ENCODE measurements around the gene RNF44.

Gene RNF44

DNA sequence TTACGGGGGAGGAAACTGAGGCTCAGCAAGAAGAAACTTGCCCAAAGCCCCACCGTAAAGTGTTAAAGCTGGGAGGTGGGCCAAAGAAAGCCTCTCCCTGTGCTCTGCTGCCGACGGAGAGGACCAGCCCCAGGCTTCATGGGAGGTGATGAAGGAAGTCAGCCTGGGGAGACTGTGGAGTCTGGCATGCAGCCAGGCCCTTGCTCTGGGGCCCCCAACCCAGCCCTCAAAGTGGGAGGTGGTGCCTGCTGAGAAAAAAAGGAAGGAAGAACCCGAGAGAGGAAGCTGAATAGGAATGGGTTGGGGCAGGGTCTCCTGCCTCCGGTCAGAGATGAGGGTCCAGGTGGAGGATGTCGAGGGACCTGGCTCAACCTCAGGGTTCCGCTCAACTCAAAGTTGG, 3.8 kb downstream of the RNF44 start:
- Mint-ChIP-seq H3K36me3 (ENCODE audit: low read depth) (peaks cover 2% of the 10 kb centered on the region), H3K4me1 (peaks cover 36% of the 10 kb centered on the region), H3K4me3 (peak overlapping the region; percentile 99), H3K9me3 (no peaks in the 10 kb centered on the region), H3K27ac (peak overlapping the region; percentile 77), H3K27me3 (ENCODE audit: low read depth, poor library complexity) (peaks cover 2% of the 10 kb centered on the region)
- TF ChIP-seq, protein P1, sequence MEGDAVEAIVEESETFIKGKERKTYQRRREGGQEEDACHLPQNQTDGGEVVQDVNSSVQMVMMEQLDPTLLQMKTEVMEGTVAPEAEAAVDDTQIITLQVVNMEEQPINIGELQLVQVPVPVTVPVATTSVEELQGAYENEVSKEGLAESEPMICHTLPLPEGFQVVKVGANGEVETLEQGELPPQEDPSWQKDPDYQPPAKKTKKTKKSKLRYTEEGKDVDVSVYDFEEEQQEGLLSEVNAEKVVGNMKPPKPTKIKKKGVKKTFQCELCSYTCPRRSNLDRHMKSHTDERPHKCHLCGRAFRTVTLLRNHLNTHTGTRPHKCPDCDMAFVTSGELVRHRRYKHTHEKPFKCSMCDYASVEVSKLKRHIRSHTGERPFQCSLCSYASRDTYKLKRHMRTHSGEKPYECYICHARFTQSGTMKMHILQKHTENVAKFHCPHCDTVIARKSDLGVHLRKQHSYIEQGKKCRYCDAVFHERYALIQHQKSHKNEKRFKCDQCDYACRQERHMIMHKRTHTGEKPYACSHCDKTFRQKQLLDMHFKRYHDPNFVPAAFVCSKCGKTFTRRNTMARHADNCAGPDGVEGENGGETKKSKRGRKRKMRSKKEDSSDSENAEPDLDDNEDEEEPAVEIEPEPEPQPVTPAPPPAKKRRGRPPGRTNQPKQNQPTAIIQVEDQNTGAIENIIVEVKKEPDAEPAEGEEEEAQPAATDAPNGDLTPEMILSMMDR (IDR thresholded peaks at IDR 0.05), result no peak
- DNase-seq, result no peak

DNA sequence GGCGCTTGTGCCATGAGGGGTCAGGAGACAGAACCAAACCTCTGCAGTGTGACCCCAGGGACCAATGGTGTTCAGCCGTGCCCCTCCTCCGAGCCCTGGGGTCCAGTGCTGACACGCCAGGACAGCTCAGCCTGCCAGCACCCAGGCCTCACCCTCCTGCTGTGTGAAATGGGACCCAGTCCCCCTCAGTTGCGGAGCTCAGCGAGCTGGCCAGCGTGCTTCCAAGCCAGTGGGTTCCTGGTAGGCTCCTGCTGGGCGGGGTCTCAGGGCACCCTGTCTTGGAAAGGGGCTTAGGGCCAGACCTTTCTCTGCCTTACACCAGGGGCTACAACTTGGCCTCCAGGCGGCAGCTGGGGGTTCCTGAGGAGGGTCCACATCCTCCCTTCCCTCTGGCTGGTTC, 4.4 kb downstream of the RNF44 start:
- H3K27ac Mint-ChIP-seq, result no peak overlapping the region

DNA sequence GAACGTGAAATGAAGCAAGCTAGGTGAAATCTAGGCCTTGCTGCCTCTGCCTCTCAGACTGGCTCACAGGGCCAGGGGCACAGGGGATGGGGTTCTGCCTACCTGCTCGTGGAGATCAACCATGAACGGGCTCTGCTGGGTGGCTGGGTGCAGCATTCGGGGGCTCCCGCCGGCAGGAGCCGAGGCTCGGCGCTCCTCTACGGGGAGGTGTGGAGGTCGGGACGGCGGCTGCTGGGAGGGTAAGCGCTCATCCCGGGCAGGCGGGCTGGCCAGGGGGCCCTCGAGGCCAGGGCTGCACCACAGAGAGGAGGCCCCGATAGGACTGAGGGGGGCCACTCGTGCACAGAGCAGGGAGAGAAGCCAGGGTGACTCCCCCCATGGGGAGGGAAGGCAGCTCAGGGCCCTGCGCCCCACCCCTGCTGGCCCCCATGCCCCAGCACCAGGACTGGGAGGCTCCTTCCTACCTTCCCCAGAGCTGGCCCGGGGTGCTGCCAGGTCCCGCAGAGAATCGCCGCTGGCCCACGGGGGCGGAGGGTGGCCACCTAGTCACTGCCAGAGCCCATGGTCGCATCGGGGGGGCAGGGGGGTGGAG, 5.2 kb downstream of the RNF44 start:
- no peak for DNase-seq
- Mint-ChIP-seq H3K4me3 (no peak overlapping the region), H3K27ac (no peak overlapping the region), H3K4me1 (peaks cover 31% of the 10 kb centered on the region), H3K27me3 (ENCODE audit: low read depth, poor library complexity) (no peaks in the 10 kb centered on the region), H3K9me3 (no peaks in the 10 kb centered on the region), H3K36me3 (ENCODE audit: low read depth) (peaks cover 6% of the 10 kb centered on the region)
- TF ChIP-seq, protein P1 (IDR thresholded peaks at IDR 0.05), result no peak

More for the DNA sequence above, 4.4 kb downstream of the RNF44 start:
- Mint-ChIP-seq H3K4me3 (no peak overlapping the region), H3K4me1 (peaks cover 31% of the 10 kb centered on the region), H3K27me3 (ENCODE audit: low read depth, poor library complexity) (no peaks in the 10 kb centered on the region), H3K9me3 (no peaks in the 10 kb centered on the region), H3K36me3 (ENCODE audit: low read depth) (peaks cover 6% of the 10 kb centered on the region)
- DNase-seq, result no peak
- TF ChIP-seq, protein P1 (IDR thresholded peaks at IDR 0.05), result no peak

DNA sequence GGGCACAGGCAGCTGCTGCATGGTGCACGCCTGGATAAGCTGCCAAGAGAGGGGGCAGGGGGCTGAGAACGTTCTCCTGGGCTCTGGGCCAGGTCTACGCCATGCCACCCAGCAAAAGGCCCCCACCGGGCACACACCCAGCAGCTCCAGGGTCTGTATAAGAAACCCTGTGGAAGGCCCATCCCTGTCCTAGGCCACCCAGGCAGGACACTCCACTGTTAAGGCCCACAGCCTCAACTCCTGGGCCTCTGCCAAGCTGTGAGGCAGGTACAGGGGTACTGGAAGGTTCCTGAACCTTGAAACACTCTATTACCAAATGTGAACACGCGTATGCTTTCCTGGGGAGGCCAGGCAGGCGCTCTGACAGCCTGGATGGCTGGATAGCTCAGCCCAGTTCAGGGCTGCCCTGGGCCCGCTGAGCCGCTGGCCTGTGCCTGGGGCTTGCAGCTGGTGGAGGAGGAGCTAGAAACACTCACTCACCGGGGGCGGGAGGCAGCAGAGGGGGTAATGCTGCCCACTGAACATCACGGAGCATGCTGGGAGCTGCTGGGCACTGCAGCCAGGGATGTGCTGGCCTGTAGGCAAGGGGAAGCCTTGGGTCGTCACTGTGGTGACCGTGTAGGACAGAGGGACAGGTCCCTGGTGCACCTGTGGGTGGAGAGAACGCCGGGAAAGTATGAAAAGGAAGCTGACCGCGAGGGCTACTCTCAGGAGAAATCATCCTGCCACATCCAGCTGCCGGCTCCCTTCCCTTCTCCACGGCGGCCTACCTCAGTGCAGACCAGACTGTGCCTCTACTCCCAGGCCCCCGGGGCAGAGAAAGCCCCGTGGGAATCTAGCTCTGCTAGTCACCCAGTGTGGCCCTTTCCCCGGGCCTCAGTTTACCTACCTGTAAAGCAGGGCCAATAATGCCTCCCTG, 6.0 kb downstream of the RNF44 start:
- TF ChIP-seq, protein P1 (IDR thresholded peaks at IDR 0.05), result no peak
- no peaks in the 10 kb centered on the region for H3K9me3 Mint-ChIP-seq
- peaks cover 10% of the 10 kb centered on the region for H3K36me3 Mint-ChIP-seq (ENCODE audit: low read depth)
- H3K27me3 Mint-ChIP-seq (ENCODE audit: low read depth, poor library complexity), result no peaks in the 10 kb centered on the region
- DNase-seq, result no peak
- no peak overlapping the region for H3K27ac Mint-ChIP-seq
- H3K4me3 Mint-ChIP-seq, result no peak overlapping the region
- H3K4me1 Mint-ChIP-seq, result peaks cover 31% of the 10 kb centered on the region

DNA sequence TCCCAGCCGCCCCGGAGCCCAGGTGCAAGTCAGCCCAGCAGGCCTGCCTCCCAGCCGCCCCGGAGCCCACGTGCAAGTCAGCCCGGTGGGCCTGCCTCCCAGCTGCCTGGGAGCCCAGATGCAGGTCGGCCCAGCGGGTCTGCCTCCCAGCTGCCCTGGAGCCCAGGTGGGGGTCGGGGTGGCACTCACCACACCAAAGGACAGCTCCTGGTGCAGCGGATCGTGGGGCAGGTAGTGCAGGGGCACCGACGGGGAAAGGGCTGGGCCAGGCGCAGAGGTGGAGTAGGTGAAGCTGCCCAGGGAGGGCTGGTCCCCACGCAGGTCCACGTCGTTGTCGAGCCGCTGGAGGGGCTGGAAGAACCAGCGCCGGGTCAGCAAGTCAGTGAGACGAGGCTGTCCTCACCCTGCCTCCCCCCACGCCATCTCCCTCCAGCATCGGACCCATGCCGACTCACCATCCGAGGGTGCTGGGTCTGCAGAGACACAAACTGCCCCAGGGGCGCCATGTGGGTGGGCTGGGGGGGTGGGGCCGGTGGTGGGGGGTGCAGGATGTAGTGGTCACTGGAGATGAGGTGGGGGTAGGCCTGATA, 6.7 kb downstream of the RNF44 start:
- Mint-ChIP-seq H3K27me3 (ENCODE audit: low read depth, poor library complexity) (no peaks in the 10 kb centered on the region), H3K4me3 (no peak overlapping the region), H3K27ac (no peak overlapping the region), H3K4me1 (peaks cover 25% of the 10 kb centered on the region), H3K9me3 (no peaks in the 10 kb centered on the region), H3K36me3 (ENCODE audit: low read depth) (peaks cover 14% of the 10 kb centered on the region)
- no peak for DNase-seq
- TF ChIP-seq, protein P1 (IDR thresholded peaks at IDR 0.05), result no peak
